GM12874 (cell line): ENCODE data around the gene FPGS.

Experiments used
- TF ChIP-seq, protein P1 (sequence below): IDR thresholded peaks from 2 replicates; pipeline ENCODE4 v1.5.1; 2011; ENCODE audit warnings: low read depth, mild to moderate bottlenecking, control low read depth, low read length, moderate library complexity; ENCODE audit not compliant: insufficient read depth

FPGS gene

DNA sequence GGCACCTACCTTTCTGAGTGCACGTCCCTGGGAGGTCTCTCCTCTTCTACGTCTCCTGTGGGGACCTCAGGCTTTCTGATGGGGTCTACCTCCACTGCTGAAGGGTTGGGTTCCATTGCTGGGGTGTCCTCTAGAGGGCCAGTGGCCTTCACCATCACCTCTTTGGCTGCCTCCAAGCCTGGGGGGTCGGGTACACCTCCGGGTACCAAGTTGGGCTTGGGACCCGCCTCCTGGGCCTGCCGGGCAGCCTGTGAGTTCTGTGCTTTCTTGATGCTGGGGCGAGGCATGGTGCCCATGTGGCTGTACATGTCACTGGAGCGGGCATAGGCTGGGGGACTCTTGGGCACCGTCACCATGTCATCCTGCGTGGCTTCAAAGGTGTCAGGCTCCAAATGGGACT is 28.7 kb upstream of the FPGS start:
- TF ChIP-seq, protein P1, sequence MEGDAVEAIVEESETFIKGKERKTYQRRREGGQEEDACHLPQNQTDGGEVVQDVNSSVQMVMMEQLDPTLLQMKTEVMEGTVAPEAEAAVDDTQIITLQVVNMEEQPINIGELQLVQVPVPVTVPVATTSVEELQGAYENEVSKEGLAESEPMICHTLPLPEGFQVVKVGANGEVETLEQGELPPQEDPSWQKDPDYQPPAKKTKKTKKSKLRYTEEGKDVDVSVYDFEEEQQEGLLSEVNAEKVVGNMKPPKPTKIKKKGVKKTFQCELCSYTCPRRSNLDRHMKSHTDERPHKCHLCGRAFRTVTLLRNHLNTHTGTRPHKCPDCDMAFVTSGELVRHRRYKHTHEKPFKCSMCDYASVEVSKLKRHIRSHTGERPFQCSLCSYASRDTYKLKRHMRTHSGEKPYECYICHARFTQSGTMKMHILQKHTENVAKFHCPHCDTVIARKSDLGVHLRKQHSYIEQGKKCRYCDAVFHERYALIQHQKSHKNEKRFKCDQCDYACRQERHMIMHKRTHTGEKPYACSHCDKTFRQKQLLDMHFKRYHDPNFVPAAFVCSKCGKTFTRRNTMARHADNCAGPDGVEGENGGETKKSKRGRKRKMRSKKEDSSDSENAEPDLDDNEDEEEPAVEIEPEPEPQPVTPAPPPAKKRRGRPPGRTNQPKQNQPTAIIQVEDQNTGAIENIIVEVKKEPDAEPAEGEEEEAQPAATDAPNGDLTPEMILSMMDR: no peak

- TF ChIP-seq, protein P1: no peak
These were observed 26.3 kb upstream of the FPGS start for GRCh38 chr9:127776195-127776923.

- TF ChIP-seq, protein P1: no peak
These were observed 25.8 kb upstream of the FPGS start for GRCh38 chr9:127776924-127777289.

GRCh38 chr9:127777368-127777980 is 25.2 kb upstream of the FPGS start:
- TF ChIP-seq, protein P1: no peak

DNA sequence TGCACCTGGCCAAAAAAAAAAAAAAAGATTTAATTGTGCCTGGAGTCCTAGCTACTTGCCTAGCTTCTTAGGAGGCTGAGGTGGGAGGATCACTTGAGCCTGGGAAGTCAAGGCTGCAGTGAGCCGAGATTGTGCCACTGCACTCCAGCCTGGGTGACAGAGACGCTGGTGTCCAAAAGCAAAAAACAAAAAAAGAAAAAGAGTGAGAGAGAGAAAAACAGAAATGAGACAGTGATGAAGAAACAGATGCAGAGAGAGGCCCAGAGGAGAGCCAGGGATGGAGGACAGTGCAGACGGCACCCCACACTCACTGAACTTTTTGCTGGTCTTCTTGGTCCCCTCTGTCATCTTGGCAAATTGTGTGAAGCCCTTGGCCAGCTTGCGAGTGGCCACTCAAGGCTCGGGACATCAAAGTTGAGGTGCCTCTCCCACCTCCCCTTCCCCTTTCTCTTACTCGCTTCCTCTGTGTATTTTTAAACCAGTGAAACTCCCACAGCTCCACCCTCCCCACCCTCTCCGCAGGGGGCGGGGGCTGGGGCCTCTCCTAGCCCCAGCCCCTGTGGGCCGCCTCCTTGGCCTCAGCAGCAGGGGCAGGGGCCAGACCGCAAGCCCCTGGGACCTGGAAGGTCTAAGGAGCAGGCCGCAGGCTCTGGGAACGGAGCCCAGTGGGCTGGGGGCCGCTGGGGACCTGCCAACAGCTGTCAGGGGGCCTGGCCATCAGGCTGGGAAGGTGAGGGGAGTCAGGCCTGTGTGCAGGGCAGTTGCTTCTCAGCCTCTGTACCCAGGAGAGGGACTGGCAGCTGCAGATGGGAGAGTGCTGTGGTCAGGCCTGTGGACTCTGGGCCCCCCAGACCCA is 24.2 kb upstream of the FPGS start, which contains the start of gene SH2D3C:
Gene SH2D3C (minus strand): TSS at position 387 of the 856 bp plus-strand sequence. CDS start 39 bp downstream, at position 348.
- TF ChIP-seq, protein P1: no peak

DNA sequence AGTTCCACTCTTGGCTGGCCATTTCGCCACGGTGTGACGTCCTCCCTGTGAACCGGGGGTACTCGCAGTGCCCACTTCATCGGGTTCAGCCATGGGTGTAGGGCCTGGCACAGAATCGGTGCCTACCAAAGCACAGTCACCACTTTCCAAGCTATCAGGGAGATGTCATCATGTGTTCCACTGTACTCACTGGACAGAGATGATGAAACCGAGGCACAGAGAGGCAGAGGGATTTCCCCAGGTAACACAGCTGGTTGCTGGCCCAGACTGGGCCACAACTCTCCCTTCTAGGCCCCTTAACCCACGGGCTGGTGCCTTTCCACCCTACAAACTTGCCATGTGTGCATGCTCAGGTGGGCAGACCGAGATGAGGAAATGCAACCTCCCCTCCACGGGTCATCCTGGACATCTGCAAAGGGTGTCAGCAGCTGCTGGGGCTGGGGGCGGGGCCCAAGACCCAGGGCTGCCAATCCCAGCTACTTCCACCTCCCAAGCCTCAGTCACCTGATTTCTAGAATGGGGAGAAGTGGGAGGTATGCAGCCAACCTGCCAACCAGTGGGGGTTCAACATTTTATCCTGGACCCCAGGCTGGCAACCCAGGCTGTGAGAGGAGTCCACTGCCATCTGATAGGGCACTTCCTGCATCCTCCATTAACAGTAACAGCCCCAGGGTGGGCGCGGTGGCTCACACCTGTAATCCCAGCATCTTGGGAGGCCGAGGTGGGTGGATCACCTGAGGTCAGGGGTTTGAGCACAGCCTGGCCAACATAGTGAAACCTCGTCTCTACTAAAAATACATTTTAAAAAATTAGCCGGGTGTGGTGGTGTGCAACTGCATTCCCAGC is 23.3 kb upstream of the FPGS start:
- TF ChIP-seq, protein P1: no peak
